ENCODE data around the gene SDHAF2.

DNA sequence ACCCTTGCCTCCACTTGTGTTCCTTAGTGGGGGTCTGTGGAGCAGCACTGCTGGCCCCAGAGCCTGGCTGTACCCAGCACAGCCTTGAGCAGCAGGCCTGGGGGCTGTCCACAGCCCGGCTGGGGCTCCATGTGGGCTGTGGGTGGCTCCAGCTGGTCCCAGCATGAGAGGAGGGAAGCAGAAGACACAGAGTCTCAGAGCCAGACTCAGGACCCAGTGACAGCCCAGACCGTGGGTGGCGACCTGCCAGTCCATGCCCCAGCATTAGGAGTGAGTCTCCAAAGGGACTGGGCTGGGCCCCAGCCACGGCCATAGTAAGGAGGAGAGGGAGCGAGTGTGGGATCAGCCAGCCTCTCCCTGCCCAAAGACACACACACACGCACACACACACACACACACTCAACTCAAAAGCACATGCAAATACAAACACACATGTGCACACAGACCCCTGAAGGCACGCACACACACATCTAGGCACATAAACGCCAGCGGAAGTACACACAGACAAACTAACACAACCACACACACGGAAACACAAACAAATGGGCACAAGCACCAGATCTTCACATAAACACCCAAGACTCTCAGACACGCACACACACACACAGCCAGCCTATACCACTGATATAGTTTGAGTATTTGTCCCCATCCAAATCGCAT, 61.9 kb downstream of the SDHAF2 start:
- no peak for TF ChIP-seq ZNF510 (tag by site-specific recombination; IDR thresholded peaks at IDR 0.05; ENCODE audit: insufficient replicate concordance)
- TF ChIP-seq KLF16 (tag by site-specific recombination; IDR thresholded peaks at IDR 0.05): no peak
- TF ChIP-seq ZBTB1 (tag by site-specific recombination; IDR thresholded peaks at IDR 0.05): no peak
- no peak for TF ChIP-seq ZNF624 (tag by site-specific recombination; IDR thresholded peaks at IDR 0.05)
- no peak for TF ChIP-seq ZFP69B (tag by site-specific recombination; IDR thresholded peaks at IDR 0.05)
- TF ChIP-seq, protein P1, sequence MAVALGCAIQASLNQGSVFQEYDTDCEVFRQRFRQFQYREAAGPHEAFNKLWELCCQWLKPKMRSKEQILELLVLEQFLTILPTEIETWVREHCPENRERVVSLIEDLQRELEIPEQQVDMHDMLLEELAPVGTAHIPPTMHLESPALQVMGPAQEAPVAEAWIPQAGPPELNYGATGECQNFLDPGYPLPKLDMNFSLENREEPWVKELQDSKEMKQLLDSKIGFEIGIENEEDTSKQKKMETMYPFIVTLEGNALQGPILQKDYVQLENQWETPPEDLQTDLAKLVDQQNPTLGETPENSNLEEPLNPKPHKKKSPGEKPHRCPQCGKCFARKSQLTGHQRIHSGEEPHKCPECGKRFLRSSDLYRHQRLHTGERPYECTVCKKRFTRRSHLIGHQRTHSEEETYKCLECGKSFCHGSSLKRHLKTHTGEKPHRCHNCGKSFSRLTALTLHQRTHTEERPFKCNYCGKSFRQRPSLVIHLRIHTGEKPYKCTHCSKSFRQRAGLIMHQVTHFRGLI (tag by site-specific recombination; IDR thresholded peaks at IDR 0.05): no peak
- no peak for TF ChIP-seq ZNF350 (tag by site-specific recombination; IDR thresholded peaks at IDR 0.05)
- TF ChIP-seq SP2 (tag by site-specific recombination; IDR thresholded peaks at IDR 0.05): no peak
- TF ChIP-seq, protein P2, sequence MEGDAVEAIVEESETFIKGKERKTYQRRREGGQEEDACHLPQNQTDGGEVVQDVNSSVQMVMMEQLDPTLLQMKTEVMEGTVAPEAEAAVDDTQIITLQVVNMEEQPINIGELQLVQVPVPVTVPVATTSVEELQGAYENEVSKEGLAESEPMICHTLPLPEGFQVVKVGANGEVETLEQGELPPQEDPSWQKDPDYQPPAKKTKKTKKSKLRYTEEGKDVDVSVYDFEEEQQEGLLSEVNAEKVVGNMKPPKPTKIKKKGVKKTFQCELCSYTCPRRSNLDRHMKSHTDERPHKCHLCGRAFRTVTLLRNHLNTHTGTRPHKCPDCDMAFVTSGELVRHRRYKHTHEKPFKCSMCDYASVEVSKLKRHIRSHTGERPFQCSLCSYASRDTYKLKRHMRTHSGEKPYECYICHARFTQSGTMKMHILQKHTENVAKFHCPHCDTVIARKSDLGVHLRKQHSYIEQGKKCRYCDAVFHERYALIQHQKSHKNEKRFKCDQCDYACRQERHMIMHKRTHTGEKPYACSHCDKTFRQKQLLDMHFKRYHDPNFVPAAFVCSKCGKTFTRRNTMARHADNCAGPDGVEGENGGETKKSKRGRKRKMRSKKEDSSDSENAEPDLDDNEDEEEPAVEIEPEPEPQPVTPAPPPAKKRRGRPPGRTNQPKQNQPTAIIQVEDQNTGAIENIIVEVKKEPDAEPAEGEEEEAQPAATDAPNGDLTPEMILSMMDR (tag by site-specific recombination; IDR thresholded peaks at IDR 0.05): no peak
- TF ChIP-seq, protein P3, sequence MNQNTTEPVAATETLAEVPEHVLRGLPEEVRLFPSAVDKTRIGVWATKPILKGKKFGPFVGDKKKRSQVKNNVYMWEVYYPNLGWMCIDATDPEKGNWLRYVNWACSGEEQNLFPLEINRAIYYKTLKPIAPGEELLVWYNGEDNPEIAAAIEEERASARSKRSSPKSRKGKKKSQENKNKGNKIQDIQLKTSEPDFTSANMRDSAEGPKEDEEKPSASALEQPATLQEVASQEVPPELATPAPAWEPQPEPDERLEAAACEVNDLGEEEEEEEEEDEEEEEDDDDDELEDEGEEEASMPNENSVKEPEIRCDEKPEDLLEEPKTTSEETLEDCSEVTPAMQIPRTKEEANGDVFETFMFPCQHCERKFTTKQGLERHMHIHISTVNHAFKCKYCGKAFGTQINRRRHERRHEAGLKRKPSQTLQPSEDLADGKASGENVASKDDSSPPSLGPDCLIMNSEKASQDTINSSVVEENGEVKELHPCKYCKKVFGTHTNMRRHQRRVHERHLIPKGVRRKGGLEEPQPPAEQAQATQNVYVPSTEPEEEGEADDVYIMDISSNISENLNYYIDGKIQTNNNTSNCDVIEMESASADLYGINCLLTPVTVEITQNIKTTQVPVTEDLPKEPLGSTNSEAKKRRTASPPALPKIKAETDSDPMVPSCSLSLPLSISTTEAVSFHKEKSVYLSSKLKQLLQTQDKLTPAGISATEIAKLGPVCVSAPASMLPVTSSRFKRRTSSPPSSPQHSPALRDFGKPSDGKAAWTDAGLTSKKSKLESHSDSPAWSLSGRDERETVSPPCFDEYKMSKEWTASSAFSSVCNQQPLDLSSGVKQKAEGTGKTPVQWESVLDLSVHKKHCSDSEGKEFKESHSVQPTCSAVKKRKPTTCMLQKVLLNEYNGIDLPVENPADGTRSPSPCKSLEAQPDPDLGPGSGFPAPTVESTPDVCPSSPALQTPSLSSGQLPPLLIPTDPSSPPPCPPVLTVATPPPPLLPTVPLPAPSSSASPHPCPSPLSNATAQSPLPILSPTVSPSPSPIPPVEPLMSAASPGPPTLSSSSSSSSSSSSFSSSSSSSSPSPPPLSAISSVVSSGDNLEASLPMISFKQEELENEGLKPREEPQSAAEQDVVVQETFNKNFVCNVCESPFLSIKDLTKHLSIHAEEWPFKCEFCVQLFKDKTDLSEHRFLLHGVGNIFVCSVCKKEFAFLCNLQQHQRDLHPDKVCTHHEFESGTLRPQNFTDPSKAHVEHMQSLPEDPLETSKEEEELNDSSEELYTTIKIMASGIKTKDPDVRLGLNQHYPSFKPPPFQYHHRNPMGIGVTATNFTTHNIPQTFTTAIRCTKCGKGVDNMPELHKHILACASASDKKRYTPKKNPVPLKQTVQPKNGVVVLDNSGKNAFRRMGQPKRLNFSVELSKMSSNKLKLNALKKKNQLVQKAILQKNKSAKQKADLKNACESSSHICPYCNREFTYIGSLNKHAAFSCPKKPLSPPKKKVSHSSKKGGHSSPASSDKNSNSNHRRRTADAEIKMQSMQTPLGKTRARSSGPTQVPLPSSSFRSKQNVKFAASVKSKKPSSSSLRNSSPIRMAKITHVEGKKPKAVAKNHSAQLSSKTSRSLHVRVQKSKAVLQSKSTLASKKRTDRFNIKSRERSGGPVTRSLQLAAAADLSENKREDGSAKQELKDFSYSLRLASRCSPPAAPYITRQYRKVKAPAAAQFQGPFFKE (tag by site-specific recombination; IDR thresholded peaks at IDR 0.05; ENCODE audit: borderline replicate concordance): no peak
- no peak for TF ChIP-seq SP3 (tag by site-specific recombination; IDR thresholded peaks at IDR 0.05)

Measured in HEK293 (cell line).